SU-DHL-6 (cell line): Measurements from ENCODE around the gene CCDC141.

Experiments used
- H2AFZ ChIP-seq: fragments of 200-600 bp; sonication (generic); 2 replicates; pipeline ENCODE4 v1.6.1; 2014; ENCODE audit warnings: low read depth, mild to moderate bottlenecking, moderate library complexity, mixed read lengths, antibody characterized with exemption, low read length; ENCODE audit not compliant: severe bottlenecking
- H3F3A ChIP-seq: fragments of 200-600 bp; shearing (Covaris generic); 2 replicates; pipeline ENCODE4 v1.6.0; 2016; ENCODE audit warnings: antibody characterized with exemption, mild to moderate bottlenecking; ENCODE audit not compliant: insufficient read depth
- H3K27ac ChIP-seq: fragments of 200-600 bp; sonication (generic); 2 replicates; pipeline ENCODE4 v1.5.1; 2016; ENCODE audit warnings: low read depth, mild to moderate bottlenecking, low read length, moderate library complexity, mixed read lengths
- H3K27me3 ChIP-seq: fragments of 200-600 bp; sonication (generic), shearing (Covaris generic); 2 replicates; pipeline ENCODE4 v1.6.0; 2014; ENCODE audit warnings: mild to moderate bottlenecking, low read length
- H3K36me3 ChIP-seq: fragments of 200-600 bp; sonication (generic); 2 replicates; pipeline ENCODE4 v1.6.1; 2014; ENCODE audit warnings: mild to moderate bottlenecking, low read length, mixed read lengths
- H3K4me2 ChIP-seq: fragments of 300-600, 200-600 bp; shearing (Covaris generic), sonication (generic); 2 replicates; pipeline ENCODE4 v1.6.0; 2014; ENCODE audit warnings: low read length, low read depth, mild to moderate bottlenecking; ENCODE audit not compliant: poor library complexity, severe bottlenecking
- H3K4me3 ChIP-seq: fragments of 200-600 bp; sonication (generic); 2 replicates; pipeline ENCODE4 v1.5.1; 2014; ENCODE audit warnings: antibody characterized with exemption, low read length, mild to moderate bottlenecking, mixed read lengths; ENCODE audit not compliant: insufficient read depth, poor library complexity, severe bottlenecking
- H3K79me2 ChIP-seq: fragments of 200-600 bp; sonication (generic); 2 replicates; pipeline ENCODE4 v1.6.1; 2014; ENCODE audit warnings: mild to moderate bottlenecking, low read length, moderate library complexity; ENCODE audit not compliant: insufficient read depth
- H3K9ac ChIP-seq: fragments of 200-600 bp; sonication (generic); 2 replicates; pipeline ENCODE4 v1.7.0; 2014; ENCODE audit warnings: mild to moderate bottlenecking, low read length
- H3K9me2 ChIP-seq: fragments of 200-600 bp; sonication (generic); replicated peaks from 2 replicates; pipeline ENCODE4 v1.6.1; 2014; ENCODE audit warnings: low read length; ENCODE audit not compliant: insufficient read depth
- H3K9me3 ChIP-seq: fragments of 200-600 bp; sonication (generic); 2 replicates; pipeline ENCODE4 v1.6.1; 2014; ENCODE audit warnings: low read length, mixed read lengths; ENCODE audit not compliant: insufficient read depth
- H4K20me1 ChIP-seq: fragments of 200-600 bp; sonication (generic); 2 replicates; pipeline ENCODE4 v1.6.1; 2014; ENCODE audit warnings: low read depth, mild to moderate bottlenecking, antibody characterized with exemption, low read length, moderate library complexity, mixed read lengths
- EZH2phosphoT487 ChIP-seq: fragments of 200-600 bp; sonication (generic), shearing (Covaris generic); conservative IDR thresholded peaks from 2 replicates; pipeline ENCODE4 v1.6.1; 2018; ENCODE audit warnings: mild to moderate bottlenecking, antibody characterized with exemption, low read length, moderate library complexity, mixed read lengths
- TF ChIP-seq, protein P1 (sequence below): fragments of 200-600 bp; sonication (generic); IDR thresholded peaks from one replicate; pipeline ENCODE4 v1.5.1; 2017; ENCODE audit warnings: antibody characterized with exemption, mild to moderate bottlenecking, low read length, moderate library complexity; ENCODE audit not compliant: insufficient read depth, poor library complexity, severe bottlenecking

Gene CCDC141

GRCh38 chr2:178819147-178819875, 230.6 kb downstream of the CCDC141 start:
- Histone ChIP-seq H3K9me2 (no peaks in the 10 kb centered on the region), H3K79me2 (no peaks in the 10 kb centered on the region), H3K27ac (no peak overlapping the region), H3K4me2 (no peak overlapping the region), H3K9ac (no peak overlapping the region), H4K20me1 (no peaks in the 10 kb centered on the region), H3K36me3 (no peaks in the 10 kb centered on the region), H2AFZ (no peak overlapping the region), H3K27me3 (no peaks in the 10 kb centered on the region), H3F3A (no peaks in the 10 kb centered on the region), H3K9me3 (no peaks in the 10 kb centered on the region), H3K4me3 (no peak overlapping the region)
- TF ChIP-seq EZH2phosphoT487 = no peak
- TF ChIP-seq, protein P1, sequence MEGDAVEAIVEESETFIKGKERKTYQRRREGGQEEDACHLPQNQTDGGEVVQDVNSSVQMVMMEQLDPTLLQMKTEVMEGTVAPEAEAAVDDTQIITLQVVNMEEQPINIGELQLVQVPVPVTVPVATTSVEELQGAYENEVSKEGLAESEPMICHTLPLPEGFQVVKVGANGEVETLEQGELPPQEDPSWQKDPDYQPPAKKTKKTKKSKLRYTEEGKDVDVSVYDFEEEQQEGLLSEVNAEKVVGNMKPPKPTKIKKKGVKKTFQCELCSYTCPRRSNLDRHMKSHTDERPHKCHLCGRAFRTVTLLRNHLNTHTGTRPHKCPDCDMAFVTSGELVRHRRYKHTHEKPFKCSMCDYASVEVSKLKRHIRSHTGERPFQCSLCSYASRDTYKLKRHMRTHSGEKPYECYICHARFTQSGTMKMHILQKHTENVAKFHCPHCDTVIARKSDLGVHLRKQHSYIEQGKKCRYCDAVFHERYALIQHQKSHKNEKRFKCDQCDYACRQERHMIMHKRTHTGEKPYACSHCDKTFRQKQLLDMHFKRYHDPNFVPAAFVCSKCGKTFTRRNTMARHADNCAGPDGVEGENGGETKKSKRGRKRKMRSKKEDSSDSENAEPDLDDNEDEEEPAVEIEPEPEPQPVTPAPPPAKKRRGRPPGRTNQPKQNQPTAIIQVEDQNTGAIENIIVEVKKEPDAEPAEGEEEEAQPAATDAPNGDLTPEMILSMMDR = no peak

DNA sequence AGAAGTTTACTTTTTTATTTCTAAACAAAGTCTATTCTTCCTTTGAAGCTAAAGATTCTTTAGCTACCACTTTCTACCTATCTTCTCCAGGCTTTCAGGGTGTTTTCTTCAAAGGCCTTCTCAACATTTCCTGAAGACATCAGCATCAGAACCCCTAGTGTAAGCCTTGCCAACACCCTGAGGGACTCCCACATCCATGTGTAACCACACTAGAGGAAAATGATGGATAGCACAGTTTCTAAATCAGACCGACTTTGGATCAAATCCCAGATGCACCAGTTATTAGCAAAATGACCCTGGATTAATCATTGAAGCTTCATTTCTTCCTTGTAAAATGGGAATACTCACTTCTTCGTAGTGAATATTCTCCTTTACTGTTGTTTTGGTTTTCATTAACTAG, 238.0 kb downstream of the CCDC141 start:
- no peaks in the 10 kb centered on the region for H4K20me1 ChIP-seq
- no peaks in the 10 kb centered on the region for H3K9me3 ChIP-seq
- no peak overlapping the region for H3K4me3 ChIP-seq
- H3K27ac ChIP-seq = no peak overlapping the region
- H3K36me3 ChIP-seq = no peaks in the 10 kb centered on the region
- H3K9me2 ChIP-seq = no peaks in the 10 kb centered on the region
- no peaks in the 10 kb centered on the region for H3K27me3 ChIP-seq
- no peaks in the 10 kb centered on the region for H3K79me2 ChIP-seq
- TF ChIP-seq EZH2phosphoT487 = no peak
- TF ChIP-seq, protein P1 = no peak
- no peak overlapping the region for H3K9ac ChIP-seq
- no peaks in the 10 kb centered on the region for H3F3A ChIP-seq
- H3K4me2 ChIP-seq = no peak overlapping the region
- H2AFZ ChIP-seq = no peak overlapping the region

- Histone ChIP-seq H3K9ac (no peak overlapping the region), H3K27ac (no peak overlapping the region)
These were observed 238.9 kb downstream of the CCDC141 start for GRCh38 chr2:178811045-178811444.

More at GRCh38 chr2:178811045-178811444, 238.9 kb downstream of the CCDC141 start:
- H3F3A ChIP-seq = no peaks in the 10 kb centered on the region
- no peak overlapping the region for H3K4me3 ChIP-seq
- H3K9me3 ChIP-seq = no peaks in the 10 kb centered on the region
- no peaks in the 10 kb centered on the region for H3K79me2 ChIP-seq
- no peak for TF ChIP-seq EZH2phosphoT487
- TF ChIP-seq, protein P1 = no peak
- no peaks in the 10 kb centered on the region for H3K36me3 ChIP-seq
- H3K27me3 ChIP-seq = no peaks in the 10 kb centered on the region
- H3K9me2 ChIP-seq = no peaks in the 10 kb centered on the region
- no peak overlapping the region for H2AFZ ChIP-seq
- H4K20me1 ChIP-seq = no peaks in the 10 kb centered on the region
- H3K4me2 ChIP-seq = no peak overlapping the region
